ENCODE data around the gene RAF1.
A peak's percentile ranks its signal among the peaks of the same experiment; 100 is the strongest.
"Not testable (repeated sequence)": the region's sequence is repeated elsewhere in the genome, so short reads cannot be mapped to it uniquely, and the experiment has no call there.

The RAF1 gene

DNA sequence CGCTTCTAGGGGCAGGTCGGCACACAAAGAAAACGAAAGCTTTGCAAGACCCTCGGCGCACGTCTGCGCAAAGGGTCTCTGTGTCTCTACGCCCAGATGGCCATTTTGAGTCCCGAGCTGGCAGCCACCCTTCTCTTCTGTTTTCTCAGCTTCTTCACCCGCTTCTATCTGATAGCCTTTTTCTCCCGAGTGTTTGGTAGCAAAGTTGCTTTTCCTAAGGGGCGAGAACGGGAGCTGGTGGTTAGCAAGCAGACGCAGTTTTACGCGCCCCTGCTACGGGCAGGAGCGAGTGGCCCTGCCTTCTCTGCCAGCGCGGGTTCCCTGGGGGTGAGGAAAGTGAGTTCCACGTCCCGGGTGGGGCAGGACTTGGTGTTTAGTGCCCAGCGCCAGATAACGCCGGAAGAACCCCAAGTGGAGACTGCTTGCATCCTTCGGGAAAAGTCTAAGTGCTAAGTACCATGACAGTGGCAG is 110.0 kb downstream of the RAF1 start:
- peak; percentile 54 for DNase-seq (ENCODE audit: extremely low read depth, insufficient read length)
- Histone ChIP-seq H3K4me3 (replicated peaks; ENCODE audit: low read depth, low read length) (peak overlapping the region; percentile 68), H3K27me3 (replicated peaks; ENCODE audit: control insufficient read depth, insufficient read depth, low read length) (no peaks in the 10 kb centered on the region), H3K36me3 (ENCODE audit: control insufficient read depth, insufficient read depth, low read length) (no peaks in the 10 kb centered on the region)
- TF ChIP-seq, protein P1, sequence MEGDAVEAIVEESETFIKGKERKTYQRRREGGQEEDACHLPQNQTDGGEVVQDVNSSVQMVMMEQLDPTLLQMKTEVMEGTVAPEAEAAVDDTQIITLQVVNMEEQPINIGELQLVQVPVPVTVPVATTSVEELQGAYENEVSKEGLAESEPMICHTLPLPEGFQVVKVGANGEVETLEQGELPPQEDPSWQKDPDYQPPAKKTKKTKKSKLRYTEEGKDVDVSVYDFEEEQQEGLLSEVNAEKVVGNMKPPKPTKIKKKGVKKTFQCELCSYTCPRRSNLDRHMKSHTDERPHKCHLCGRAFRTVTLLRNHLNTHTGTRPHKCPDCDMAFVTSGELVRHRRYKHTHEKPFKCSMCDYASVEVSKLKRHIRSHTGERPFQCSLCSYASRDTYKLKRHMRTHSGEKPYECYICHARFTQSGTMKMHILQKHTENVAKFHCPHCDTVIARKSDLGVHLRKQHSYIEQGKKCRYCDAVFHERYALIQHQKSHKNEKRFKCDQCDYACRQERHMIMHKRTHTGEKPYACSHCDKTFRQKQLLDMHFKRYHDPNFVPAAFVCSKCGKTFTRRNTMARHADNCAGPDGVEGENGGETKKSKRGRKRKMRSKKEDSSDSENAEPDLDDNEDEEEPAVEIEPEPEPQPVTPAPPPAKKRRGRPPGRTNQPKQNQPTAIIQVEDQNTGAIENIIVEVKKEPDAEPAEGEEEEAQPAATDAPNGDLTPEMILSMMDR (IDR thresholded peaks at IDR 0.05; ENCODE audit: insufficient read depth, low read length, poor library complexity, severe bottlenecking) = no peak

DNA sequence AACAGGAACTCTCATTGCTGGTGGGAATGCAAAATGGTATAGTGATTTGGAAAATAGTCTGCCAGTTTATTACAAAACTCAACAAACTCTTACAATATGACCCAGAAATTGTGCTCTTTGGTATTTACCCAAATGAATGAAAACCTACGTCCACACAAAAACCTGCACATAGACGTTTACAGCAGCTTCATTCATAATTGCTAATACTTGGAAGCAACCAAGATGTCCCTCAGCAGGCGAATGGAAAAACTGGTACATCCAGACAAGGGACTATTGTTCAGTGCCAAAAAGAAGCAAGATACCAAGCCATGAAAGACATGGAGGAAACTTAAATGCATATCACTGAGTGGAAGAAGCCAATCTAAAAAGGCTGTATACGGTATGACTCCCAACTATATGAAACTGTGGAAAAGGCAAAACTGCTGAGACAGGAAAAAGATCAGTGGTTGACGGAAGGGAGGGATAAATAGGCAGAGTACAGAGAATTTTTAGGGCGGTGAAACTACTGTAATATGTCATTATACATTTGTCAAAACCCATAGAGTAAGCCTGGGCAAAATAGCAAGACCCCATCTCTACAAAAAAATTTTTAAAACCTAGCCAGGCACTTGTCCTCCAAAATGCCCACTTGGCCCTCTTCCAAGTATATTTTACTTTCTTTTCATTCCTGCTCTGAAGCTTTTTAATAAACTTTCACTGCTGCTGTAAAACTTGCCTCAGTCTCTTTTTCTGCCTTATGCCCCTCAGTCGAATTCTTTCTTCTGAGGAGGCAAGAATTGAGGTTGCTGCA is 113.8 kb downstream of the RAF1 start:
- TF ChIP-seq, protein P1 (IDR thresholded peaks at IDR 0.05; ENCODE audit: insufficient read depth, low read length, poor library complexity, severe bottlenecking) = no peak
- H3K27me3 ChIP-seq (replicated peaks; ENCODE audit: control insufficient read depth, insufficient read depth, low read length) = no peaks in the 10 kb centered on the region
- DNase-seq (ENCODE audit: extremely low read depth, insufficient read length) = no peak
- H3K4me3 ChIP-seq (replicated peaks; ENCODE audit: low read depth, low read length) = no peak overlapping the region
- H3K36me3 ChIP-seq (ENCODE audit: control insufficient read depth, insufficient read depth, low read length) = no peaks in the 10 kb centered on the region

DNA sequence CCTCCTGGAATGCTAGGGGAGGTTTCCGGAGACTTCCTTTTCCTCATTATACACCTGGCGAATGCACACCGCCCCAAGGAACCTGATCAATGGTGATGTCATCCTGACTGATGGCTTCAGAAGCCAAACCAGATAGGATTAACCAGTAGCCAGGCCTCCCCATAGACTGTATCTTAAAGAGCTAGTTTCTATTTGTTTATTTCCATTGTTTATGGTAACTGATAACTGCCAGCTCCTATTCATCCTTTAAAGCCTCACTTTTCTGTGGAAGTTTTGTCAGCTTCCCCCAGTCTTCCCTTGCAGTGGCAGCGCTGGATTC is 118.5 kb downstream of the RAF1 start, which contains the start of gene MKRN2OS:
MKRN2OS (minus strand) TSS at position 27 of the 319 bp plus-strand sequence. CDS start 35 bp downstream, outside the sequence.
- H3K27me3 ChIP-seq (replicated peaks; ENCODE audit: control insufficient read depth, insufficient read depth, low read length) = no peaks in the 10 kb centered on the region
- no peak within 1 kb of the TSS for H3K4me3 ChIP-seq (replicated peaks; ENCODE audit: low read depth, low read length)
- TF ChIP-seq, protein P1 (IDR thresholded peaks at IDR 0.05; ENCODE audit: insufficient read depth, low read length, poor library complexity, severe bottlenecking) = no peak
- no peak for DNase-seq (ENCODE audit: extremely low read depth, insufficient read length)
- H3K36me3 ChIP-seq (ENCODE audit: control insufficient read depth, insufficient read depth, low read length) = no peaks in the 10 kb centered on the region; the same call in 1 of the 2 replicates

DNA sequence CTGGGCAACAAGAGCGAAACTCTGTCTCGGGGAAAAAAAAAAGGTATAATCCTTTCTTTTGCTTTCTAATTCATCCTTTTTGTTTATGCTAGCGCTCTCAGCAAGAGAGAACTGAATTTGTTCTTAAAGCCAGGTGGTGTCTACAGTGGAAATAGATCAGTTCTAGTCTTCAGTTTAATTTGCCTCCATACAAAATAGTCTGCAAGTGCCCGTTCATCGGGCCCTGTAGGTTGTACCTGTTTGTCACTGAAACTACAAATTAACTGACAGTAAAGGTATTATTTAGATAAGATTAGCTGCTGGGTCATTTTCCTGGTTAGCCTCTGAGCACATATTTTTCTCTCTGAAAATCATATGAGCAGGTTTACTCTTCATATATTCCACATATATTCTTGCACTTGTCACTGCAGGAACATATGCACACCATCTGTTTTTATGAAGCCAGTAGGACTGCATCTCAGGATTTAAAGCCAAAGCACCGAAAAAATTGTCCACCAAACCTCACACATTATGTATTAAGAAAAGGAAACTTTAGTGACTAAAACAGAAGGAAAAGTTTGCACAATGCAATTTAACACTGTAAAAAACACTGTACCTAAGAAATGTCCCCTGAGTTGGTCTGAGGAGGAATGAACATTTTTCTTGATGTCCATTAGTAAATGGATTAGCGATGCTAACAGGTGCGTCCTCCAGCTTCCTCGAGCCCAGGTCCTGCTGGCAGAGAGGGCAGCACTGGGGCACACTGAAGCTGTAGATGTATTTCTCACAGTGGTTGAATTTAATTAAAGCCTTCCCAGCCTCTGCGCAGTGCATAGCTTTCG is 119.1 kb downstream of the RAF1 start:
- no peak for DNase-seq (ENCODE audit: extremely low read depth, insufficient read length)
- no peaks in the 10 kb centered on the region for H3K27me3 ChIP-seq (replicated peaks; ENCODE audit: control insufficient read depth, insufficient read depth, low read length)
- H3K4me3 ChIP-seq (replicated peaks; ENCODE audit: low read depth, low read length) = no peak overlapping the region
- H3K36me3 ChIP-seq (ENCODE audit: control insufficient read depth, insufficient read depth, low read length) = no peaks in the 10 kb centered on the region; the same call in none of the 2 replicates
- TF ChIP-seq, protein P1 (IDR thresholded peaks at IDR 0.05; ENCODE audit: insufficient read depth, low read length, poor library complexity, severe bottlenecking) = no peak

DNA sequence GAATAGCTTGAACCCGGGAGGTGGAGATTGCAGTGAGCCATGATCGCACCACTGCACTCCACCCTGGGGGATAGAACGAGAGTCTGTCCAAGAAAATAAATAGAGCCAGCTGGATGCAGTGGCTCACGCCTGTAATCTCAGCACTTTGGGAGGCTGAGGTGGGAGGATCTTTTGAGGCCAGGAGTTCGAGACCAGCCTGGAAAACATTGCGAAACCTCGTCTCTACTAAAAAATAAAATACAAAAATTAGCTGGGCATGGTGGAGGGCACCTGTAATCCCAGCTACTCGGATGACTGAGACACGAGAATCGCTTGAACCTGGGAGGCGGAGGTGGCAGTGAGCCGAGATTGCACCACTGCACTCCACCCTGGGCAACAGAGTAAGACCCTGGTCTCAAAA is 120.4 kb downstream of the RAF1 start:
- H3K27me3 ChIP-seq (replicated peaks; ENCODE audit: control insufficient read depth, insufficient read depth, low read length); H3K4me3 ChIP-seq (replicated peaks; ENCODE audit: low read depth, low read length); H3K36me3 ChIP-seq (ENCODE audit: control insufficient read depth, insufficient read depth, low read length); DNase-seq (ENCODE audit: extremely low read depth, insufficient read length): not testable (repeated sequence)

DNA sequence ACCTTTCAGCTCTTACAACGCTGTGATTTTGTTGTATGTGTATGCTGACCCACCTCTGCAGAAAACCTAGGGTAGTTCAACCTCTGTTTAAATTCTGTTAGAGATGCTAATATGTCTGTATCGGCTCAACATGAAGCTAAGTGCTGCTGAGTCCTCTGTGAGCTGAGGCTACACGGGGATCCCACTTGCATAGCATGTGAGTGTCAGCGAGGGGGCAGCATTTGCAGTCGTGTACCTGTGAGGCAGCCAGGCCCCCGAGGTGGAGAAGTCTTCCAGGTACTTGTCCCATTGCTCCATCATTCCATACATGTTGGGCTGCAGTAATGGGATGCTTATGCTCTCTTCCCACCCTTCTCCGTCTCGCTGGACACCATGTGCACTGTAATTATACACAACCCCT is 122.3 kb downstream of the RAF1 start:
- no peaks in the 10 kb centered on the region for H3K27me3 ChIP-seq (replicated peaks; ENCODE audit: control insufficient read depth, insufficient read depth, low read length)
- TF ChIP-seq, protein P1 (IDR thresholded peaks at IDR 0.05; ENCODE audit: insufficient read depth, low read length, poor library complexity, severe bottlenecking) = peak; percentile 46
- no peak overlapping the region for H3K4me3 ChIP-seq (replicated peaks; ENCODE audit: low read depth, low read length)
- DNase-seq (ENCODE audit: extremely low read depth, insufficient read length) = no peak
- H3K36me3 ChIP-seq (ENCODE audit: control insufficient read depth, insufficient read depth, low read length) = no peaks in the 10 kb centered on the region; the same call in none of the 2 replicates

Measured in GM06990 (cell line).